ENCODE results near the gene CACNG3.

DNA sequence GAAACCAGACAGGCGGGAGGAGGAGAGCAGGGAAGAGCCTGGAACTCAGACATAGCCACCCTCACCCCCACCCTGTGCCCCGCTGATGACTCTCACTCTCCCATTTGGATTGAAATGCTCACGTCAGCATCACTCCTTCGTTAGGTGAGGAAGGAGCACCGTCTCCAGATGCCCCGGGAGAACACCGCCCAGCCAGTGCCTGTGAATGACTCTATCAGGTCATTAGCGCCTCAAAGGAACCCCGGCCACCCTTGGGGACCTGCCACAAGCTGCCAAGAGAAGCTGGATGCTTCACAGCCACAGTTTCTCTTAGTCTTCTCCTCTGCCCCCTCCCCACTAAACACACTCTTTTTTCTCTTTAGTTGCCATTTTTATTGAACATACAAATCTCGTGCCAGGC lies 66.0 kb downstream of the CACNG3 start:
- TF ChIP-seq, protein P1, sequence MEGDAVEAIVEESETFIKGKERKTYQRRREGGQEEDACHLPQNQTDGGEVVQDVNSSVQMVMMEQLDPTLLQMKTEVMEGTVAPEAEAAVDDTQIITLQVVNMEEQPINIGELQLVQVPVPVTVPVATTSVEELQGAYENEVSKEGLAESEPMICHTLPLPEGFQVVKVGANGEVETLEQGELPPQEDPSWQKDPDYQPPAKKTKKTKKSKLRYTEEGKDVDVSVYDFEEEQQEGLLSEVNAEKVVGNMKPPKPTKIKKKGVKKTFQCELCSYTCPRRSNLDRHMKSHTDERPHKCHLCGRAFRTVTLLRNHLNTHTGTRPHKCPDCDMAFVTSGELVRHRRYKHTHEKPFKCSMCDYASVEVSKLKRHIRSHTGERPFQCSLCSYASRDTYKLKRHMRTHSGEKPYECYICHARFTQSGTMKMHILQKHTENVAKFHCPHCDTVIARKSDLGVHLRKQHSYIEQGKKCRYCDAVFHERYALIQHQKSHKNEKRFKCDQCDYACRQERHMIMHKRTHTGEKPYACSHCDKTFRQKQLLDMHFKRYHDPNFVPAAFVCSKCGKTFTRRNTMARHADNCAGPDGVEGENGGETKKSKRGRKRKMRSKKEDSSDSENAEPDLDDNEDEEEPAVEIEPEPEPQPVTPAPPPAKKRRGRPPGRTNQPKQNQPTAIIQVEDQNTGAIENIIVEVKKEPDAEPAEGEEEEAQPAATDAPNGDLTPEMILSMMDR (conservative IDR thresholded peaks at IDR 0.05; ENCODE audit: low read depth, low read length) = no peak
- TF ChIP-seq POLR2A (IDR thresholded peaks at IDR 0.05; ENCODE audit: low read depth, low read length) (no peak), MXI1 (IDR thresholded peaks at IDR 0.05; ENCODE audit: borderline replicate concordance, low read depth, low read length) (no peak), SMC3 (IDR thresholded peaks at IDR 0.05; ENCODE audit: low read depth, low read length) (no peak)
